GM12878 (cell line): ENCODE results near the gene MYMX. TPM values are rescaled to one million over a fixed set of nuclear protein-coding genes. Genes with fewer than 3 reads are reported as not detected.

ENCODE experiments used
- HDAC6 ChIP-seq: fragments of 200-600 bp; sonication (generic); IDR thresholded peaks from one replicate; pipeline ENCODE4 v1.8.0; 2017; ENCODE audit warnings: antibody characterized with exemption; ENCODE audit not compliant: unreplicated experiment
- POLR2AphosphoS2 ChIP-seq: IDR thresholded peaks from 2 replicates; pipeline ENCODE4 v1.6.1; 2011; ENCODE audit warnings: low read depth, mild to moderate bottlenecking, low read length, improper control_type of control experiment, moderate library complexity
- POLR2AphosphoS5 ChIP-seq: IDR thresholded peaks from 2 replicates; pipeline ENCODE4 v1.6.1; 2011; ENCODE audit warnings: mild to moderate bottlenecking, low read length, inconsistent platforms
- SMC3 ChIP-seq: IDR thresholded peaks from 2 replicates; pipeline ENCODE4 v1.6.1; 2011; ENCODE audit warnings: low read length, improper control_type of control experiment, borderline replicate concordance
- ZNF687 ChIP-seq: fragments of 450-650 bp; IDR thresholded peaks from 2 replicates; pipeline ENCODE4 v1.6.1; 2017; ENCODE audit warnings: mild to moderate bottlenecking, moderate library complexity
- polyA plus RNA-seq, 11 experiments: library from polyadenylated mRNA; depleted of rRNA in 4 of 11; unstranded in 6 of 11; stranded (reverse) in 5 of 11; fragments of >200 nt; fragmentation: Nextera tagmentation in 4 of 11; fragmentation: Illumina TruSeq in 1 of 11; extraction: Ambion mirVana in 4 of 11; extraction: Trizol in 1 of 11; gene quantifications; 1 replicate in 1 of 11; 2 replicates in 10 of 11; pipeline versions ENCODE4 v1.2.1 to v1.2.3, GENCODE V29; 2011 to 2016; ENCODE audit warnings: inconsistent platforms in 2 of 11, missing spikeins in 2 of 11, low read depth in 1 of 11
- total RNA-seq, 4 experiments: library from RNA; depleted of rRNA in 3 of 4; stranded (reverse); fragments of >200 nt in 3 of 4; fragmentation: Illumina TruSeq in 1 of 4; extraction: Trizol in 1 of 4; gene quantifications; 2 replicates each; pipeline versions ENCODE4 v1.2.1 to v1.2.3, GENCODE V29; 2013 to 2021

Gene MYMX
- total and polyA plus RNA-seq, 10 of the 15 experiments (the other 5 are each of a cell fraction or from before 2014, with no cell fraction given) = not detected

GRCh38 chr6:44253307-44254101, 36.8 kb downstream of the MYMX start (continued):
- TF ChIP-seq ZNF687 (no peak), POLR2AphosphoS2 (peak; percentile 62; the same call in 1 of the 2 replicates), POLR2AphosphoS5 (peak; percentile 67; the same call in 1 of the 2 replicates), HDAC6 (no peak), SMC3 (peak; percentile 37; the same call in 1 of the 2 replicates)
